SU-DHL-6 (cell line): Measurements from ENCODE around the gene ZNF135.

Source experiments
- H2AFZ ChIP-seq: fragments of 200-600 bp; sonication (generic); 2 replicates; pipeline ENCODE4 v1.6.1; 2014; ENCODE audit warnings: low read depth, mild to moderate bottlenecking, moderate library complexity, mixed read lengths, antibody characterized with exemption, low read length; ENCODE audit not compliant: severe bottlenecking
- H3F3A ChIP-seq: fragments of 200-600 bp; shearing (Covaris generic); 2 replicates; pipeline ENCODE4 v1.6.0; 2016; ENCODE audit warnings: antibody characterized with exemption, mild to moderate bottlenecking; ENCODE audit not compliant: insufficient read depth
- H3K27ac ChIP-seq: fragments of 200-600 bp; sonication (generic); 2 replicates; pipeline ENCODE4 v1.5.1; 2016; ENCODE audit warnings: low read depth, mild to moderate bottlenecking, low read length, moderate library complexity, mixed read lengths
- H3K27me3 ChIP-seq: fragments of 200-600 bp; sonication (generic), shearing (Covaris generic); 2 replicates; pipeline ENCODE4 v1.6.0; 2014; ENCODE audit warnings: mild to moderate bottlenecking, low read length
- H3K36me3 ChIP-seq: fragments of 200-600 bp; sonication (generic); 2 replicates; pipeline ENCODE4 v1.6.1; 2014; ENCODE audit warnings: mild to moderate bottlenecking, low read length, mixed read lengths
- H3K4me2 ChIP-seq: fragments of 300-600, 200-600 bp; shearing (Covaris generic), sonication (generic); 2 replicates; pipeline ENCODE4 v1.6.0; 2014; ENCODE audit warnings: low read length, low read depth, mild to moderate bottlenecking; ENCODE audit not compliant: poor library complexity, severe bottlenecking
- H3K4me3 ChIP-seq: fragments of 200-600 bp; sonication (generic); 2 replicates; pipeline ENCODE4 v1.5.1; 2014; ENCODE audit warnings: antibody characterized with exemption, low read length, mild to moderate bottlenecking, mixed read lengths; ENCODE audit not compliant: insufficient read depth, poor library complexity, severe bottlenecking
- H3K79me2 ChIP-seq: fragments of 200-600 bp; sonication (generic); 2 replicates; pipeline ENCODE4 v1.6.1; 2014; ENCODE audit warnings: mild to moderate bottlenecking, low read length, moderate library complexity; ENCODE audit not compliant: insufficient read depth
- H3K9ac ChIP-seq: fragments of 200-600 bp; sonication (generic); 2 replicates; pipeline ENCODE4 v1.7.0; 2014; ENCODE audit warnings: mild to moderate bottlenecking, low read length
- H3K9me2 ChIP-seq: fragments of 200-600 bp; sonication (generic); replicated peaks from 2 replicates; pipeline ENCODE4 v1.6.1; 2014; ENCODE audit warnings: low read length; ENCODE audit not compliant: insufficient read depth
- H3K9me3 ChIP-seq: fragments of 200-600 bp; sonication (generic); 2 replicates; pipeline ENCODE4 v1.6.1; 2014; ENCODE audit warnings: low read length, mixed read lengths; ENCODE audit not compliant: insufficient read depth
- H4K20me1 ChIP-seq: fragments of 200-600 bp; sonication (generic); 2 replicates; pipeline ENCODE4 v1.6.1; 2014; ENCODE audit warnings: low read depth, mild to moderate bottlenecking, antibody characterized with exemption, low read length, moderate library complexity, mixed read lengths
- EZH2phosphoT487 ChIP-seq: fragments of 200-600 bp; sonication (generic), shearing (Covaris generic); conservative IDR thresholded peaks from 2 replicates; pipeline ENCODE4 v1.6.1; 2018; ENCODE audit warnings: mild to moderate bottlenecking, antibody characterized with exemption, low read length, moderate library complexity, mixed read lengths
- TF ChIP-seq, protein P1 (sequence below): fragments of 200-600 bp; sonication (generic); IDR thresholded peaks from one replicate; pipeline ENCODE4 v1.5.1; 2017; ENCODE audit warnings: antibody characterized with exemption, mild to moderate bottlenecking, low read length, moderate library complexity; ENCODE audit not compliant: insufficient read depth, poor library complexity, severe bottlenecking

Gene ZNF135

DNA sequence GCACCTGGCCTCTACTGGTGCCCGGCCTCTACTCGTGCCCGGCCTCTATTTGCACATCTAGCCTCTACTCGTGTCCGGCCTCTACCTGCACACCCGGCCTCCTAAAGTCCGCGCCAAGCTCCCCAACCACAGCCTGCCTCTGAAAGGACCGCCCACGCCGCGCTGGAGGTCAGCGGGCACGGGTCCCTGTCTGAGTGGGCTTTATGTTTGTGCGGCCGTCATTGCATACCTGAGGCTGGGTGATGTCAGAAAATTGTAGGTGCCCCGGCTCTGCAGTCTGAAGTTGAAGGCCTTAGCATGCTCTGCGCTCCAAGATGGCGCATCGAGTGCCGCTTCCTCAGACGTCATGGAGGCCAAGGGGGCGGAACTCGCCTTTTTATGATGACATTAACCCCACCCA lies 1.1 kb downstream of the ZNF135 start:
- no peaks in the 10 kb centered on the region for H3K27me3 ChIP-seq
- no peak overlapping the region for H3K4me3 ChIP-seq
- no peaks in the 10 kb centered on the region for H3F3A ChIP-seq
- no peak overlapping the region for H3K9ac ChIP-seq
- H3K9me3 ChIP-seq: no peaks in the 10 kb centered on the region
- H2AFZ ChIP-seq: no peak overlapping the region
- H3K27ac ChIP-seq: no peak overlapping the region
- no peaks in the 10 kb centered on the region for H3K9me2 ChIP-seq
- H3K36me3 ChIP-seq: no peaks in the 10 kb centered on the region
- H3K4me2 ChIP-seq: no peak overlapping the region
- no peaks in the 10 kb centered on the region for H3K79me2 ChIP-seq
- no peak for TF ChIP-seq EZH2phosphoT487
- TF ChIP-seq, protein P1, sequence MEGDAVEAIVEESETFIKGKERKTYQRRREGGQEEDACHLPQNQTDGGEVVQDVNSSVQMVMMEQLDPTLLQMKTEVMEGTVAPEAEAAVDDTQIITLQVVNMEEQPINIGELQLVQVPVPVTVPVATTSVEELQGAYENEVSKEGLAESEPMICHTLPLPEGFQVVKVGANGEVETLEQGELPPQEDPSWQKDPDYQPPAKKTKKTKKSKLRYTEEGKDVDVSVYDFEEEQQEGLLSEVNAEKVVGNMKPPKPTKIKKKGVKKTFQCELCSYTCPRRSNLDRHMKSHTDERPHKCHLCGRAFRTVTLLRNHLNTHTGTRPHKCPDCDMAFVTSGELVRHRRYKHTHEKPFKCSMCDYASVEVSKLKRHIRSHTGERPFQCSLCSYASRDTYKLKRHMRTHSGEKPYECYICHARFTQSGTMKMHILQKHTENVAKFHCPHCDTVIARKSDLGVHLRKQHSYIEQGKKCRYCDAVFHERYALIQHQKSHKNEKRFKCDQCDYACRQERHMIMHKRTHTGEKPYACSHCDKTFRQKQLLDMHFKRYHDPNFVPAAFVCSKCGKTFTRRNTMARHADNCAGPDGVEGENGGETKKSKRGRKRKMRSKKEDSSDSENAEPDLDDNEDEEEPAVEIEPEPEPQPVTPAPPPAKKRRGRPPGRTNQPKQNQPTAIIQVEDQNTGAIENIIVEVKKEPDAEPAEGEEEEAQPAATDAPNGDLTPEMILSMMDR: no peak
- H4K20me1 ChIP-seq: no peaks in the 10 kb centered on the region

DNA sequence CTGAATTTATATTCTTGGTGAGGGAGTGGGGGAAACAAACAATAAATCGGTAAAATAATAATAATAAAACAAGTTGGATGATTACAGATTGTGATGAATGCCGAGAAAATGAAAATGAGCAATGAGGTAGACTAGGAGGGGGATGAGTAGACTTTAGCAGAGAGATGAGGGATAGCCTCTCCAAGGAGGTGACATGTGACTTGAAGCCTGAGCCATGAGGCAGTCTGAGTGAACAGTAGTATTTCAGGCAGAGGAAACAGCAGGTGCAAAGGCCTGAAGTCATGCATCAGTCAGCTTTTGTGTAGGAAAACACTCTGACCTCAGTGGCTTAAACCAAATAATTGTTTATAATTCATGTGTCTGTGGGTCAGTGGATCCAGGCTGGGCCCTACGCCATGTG lies 4.6 kb downstream of the ZNF135 start:
- no peaks in the 10 kb centered on the region for H4K20me1 ChIP-seq
- TF ChIP-seq, protein P1: no peak
- no peak for TF ChIP-seq EZH2phosphoT487
- H3K27ac ChIP-seq: no peak overlapping the region
- peaks cover 25% of the 10 kb centered on the region; the same call in 1 of the 2 replicates for H3K9me3 ChIP-seq
- H3K36me3 ChIP-seq: no peaks in the 10 kb centered on the region
- H2AFZ ChIP-seq: no peak overlapping the region
- H3K9me2 ChIP-seq: no peaks in the 10 kb centered on the region
- H3K4me2 ChIP-seq: no peak overlapping the region
- H3K27me3 ChIP-seq: no peaks in the 10 kb centered on the region
- H3K4me3 ChIP-seq: no peak overlapping the region
- H3F3A ChIP-seq: no peaks in the 10 kb centered on the region
- no peak overlapping the region for H3K9ac ChIP-seq
- H3K79me2 ChIP-seq: no peaks in the 10 kb centered on the region

- H3K9ac ChIP-seq: no peak overlapping the region
- no peak overlapping the region for H3K4me2 ChIP-seq
- no peak overlapping the region for H2AFZ ChIP-seq
- no peak for TF ChIP-seq EZH2phosphoT487
- TF ChIP-seq, protein P1: no peak
- no peaks in the 10 kb centered on the region for H3K27me3 ChIP-seq
- H3K36me3 ChIP-seq: no peaks in the 10 kb centered on the region
- no peaks in the 10 kb centered on the region for H4K20me1 ChIP-seq
- H3K9me3 ChIP-seq: peaks cover 31% of the 10 kb centered on the region; the same call in 1 of the 2 replicates
- H3K27ac ChIP-seq: no peak overlapping the region
- no peaks in the 10 kb centered on the region for H3K79me2 ChIP-seq
- no peaks in the 10 kb centered on the region for H3F3A ChIP-seq
- H3K9me2 ChIP-seq: no peaks in the 10 kb centered on the region
- no peak overlapping the region for H3K4me3 ChIP-seq
These were observed 8.3 kb downstream of the ZNF135 start for GRCh38 chr19:58067240-58067912.
